ENCODE results near the gene ARF5. TPM values are rescaled to one million over a fixed set of nuclear protein-coding genes. Genes with fewer than 3 reads are reported as not detected.

Gene ARF5
- total and polyA plus RNA-seq, 4 donors: 105 to 293 (median 219) TPM

GRCh38 chr7:127585044-127585953, 2.9 kb upstream of the ARF5 start, which contains the start of gene GCC1:
GCC1 (minus strand) TSS chr7:127585596; CDS start chr7:127585182, 414 bp downstream.
- WGBS (ENCODE audit: insufficient coverage): 1% methylated on average over 73 of the region's 78 CpGs
- H3K36me3 ChIP-seq (ENCODE audit: control insufficient read depth, insufficient read depth, low read length): peaks cover 19% of the 10 kb centered on the region
- no peaks in the 10 kb centered on the region for H3K27me3 ChIP-seq (ENCODE audit: control insufficient read depth, insufficient read depth, low read length)
- peak; percentile 76 to 97 (median 88) for DNase-seq (ENCODE audit: low read depth in 4 of 6, low spot score in 6 of 6)
- H3K27ac ChIP-seq (ENCODE audit: low read depth, low read length): peak within 1 kb of the TSS; percentile 68
- H3K4me1 ChIP-seq (ENCODE audit: control insufficient read depth, insufficient read depth, low read length): peaks cover 52% of the 10 kb centered on the region
- H3K4me3 ChIP-seq (ENCODE audit: low read depth, low read length): peak within 1 kb of the TSS; percentile 80
- H3K9me3 ChIP-seq (ENCODE audit: control insufficient read depth, insufficient read depth, low read length): no peaks in the 10 kb centered on the region

GRCh38 chr7:127586346-127586745, 1.9 kb upstream of the ARF5 start:
- Histone ChIP-seq H3K27ac (ENCODE audit: low read depth, low read length) (no peak overlapping the region), H3K4me3 (ENCODE audit: low read depth, low read length) (no peak overlapping the region), H3K9me3 (ENCODE audit: control insufficient read depth, insufficient read depth, low read length) (no peaks in the 10 kb centered on the region), H3K4me1 (ENCODE audit: control insufficient read depth, insufficient read depth, low read length) (peaks cover 52% of the 10 kb centered on the region), H3K27me3 (ENCODE audit: control insufficient read depth, insufficient read depth, low read length) (no peaks in the 10 kb centered on the region), H3K36me3 (ENCODE audit: control insufficient read depth, insufficient read depth, low read length) (peaks cover 30% of the 10 kb centered on the region)
- 95% methylated on average over 2 of the region's 2 CpGs for WGBS (ENCODE audit: insufficient coverage)
- DNase-seq (ENCODE audit: low read depth in 4 of 6, low spot score in 6 of 6): no peak

DNA sequence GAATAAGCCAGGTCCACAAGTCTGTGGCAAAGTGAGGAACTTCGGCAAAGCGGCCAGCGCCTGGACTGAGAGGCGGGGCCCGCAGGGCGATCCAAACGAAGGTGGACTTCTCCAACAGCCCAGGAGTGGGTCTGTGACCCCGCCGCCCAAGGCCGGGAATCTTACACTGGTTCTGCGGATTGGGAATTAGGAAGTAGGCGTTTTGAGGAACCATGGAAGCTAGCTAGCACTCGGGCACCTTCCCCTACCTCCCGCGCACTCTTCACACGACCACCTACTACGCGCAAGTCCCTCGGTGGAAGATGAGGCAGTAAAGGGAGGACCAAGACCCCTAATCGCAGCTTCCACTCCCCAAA, 570 bp upstream of the ARF5 start:
- WGBS (ENCODE audit: insufficient coverage): 41% methylated on average over 10 of the region's 20 CpGs
- peaks cover 30% of the 10 kb centered on the region for H3K36me3 ChIP-seq (ENCODE audit: control insufficient read depth, insufficient read depth, low read length)
- H3K27me3 ChIP-seq (ENCODE audit: control insufficient read depth, insufficient read depth, low read length): no peaks in the 10 kb centered on the region
- DNase-seq (ENCODE audit: low read depth in 4 of 6, low spot score in 6 of 6): no peak
- peak overlapping the region; percentile 79 for H3K4me3 ChIP-seq (ENCODE audit: low read depth, low read length)
- peaks cover 43% of the 10 kb centered on the region for H3K4me1 ChIP-seq (ENCODE audit: control insufficient read depth, insufficient read depth, low read length)
- no peaks in the 10 kb centered on the region for H3K9me3 ChIP-seq (ENCODE audit: control insufficient read depth, insufficient read depth, low read length)
- H3K27ac ChIP-seq (ENCODE audit: low read depth, low read length): peak overlapping the region; percentile 82

GRCh38 chr7:127588697-127589482, 679 bp downstream of the ARF5 start:
- no peaks in the 10 kb centered on the region for H3K27me3 ChIP-seq (ENCODE audit: control insufficient read depth, insufficient read depth, low read length)
- peak overlapping the region; percentile 96 for H3K4me3 ChIP-seq (ENCODE audit: low read depth, low read length)
- no peaks in the 10 kb centered on the region for H3K9me3 ChIP-seq (ENCODE audit: control insufficient read depth, insufficient read depth, low read length)
- DNase-seq (ENCODE audit: low read depth in 4 of 6, low spot score in 6 of 6): peak in 3 of 6 donors; percentile 54 to 85 (median 84)
- H3K27ac ChIP-seq (ENCODE audit: low read depth, low read length): peak overlapping the region; percentile 74
- WGBS (ENCODE audit: insufficient coverage): 3% methylated on average over 40 of the region's 43 CpGs
- peaks cover 26% of the 10 kb centered on the region for H3K36me3 ChIP-seq (ENCODE audit: control insufficient read depth, insufficient read depth, low read length)
- H3K4me1 ChIP-seq (ENCODE audit: control insufficient read depth, insufficient read depth, low read length): peaks cover 34% of the 10 kb centered on the region

GRCh38 chr7:127589896-127590295, 1.7 kb downstream of the ARF5 start:
- Histone ChIP-seq H3K4me3 (ENCODE audit: low read depth, low read length) (no peak overlapping the region), H3K9me3 (ENCODE audit: control insufficient read depth, insufficient read depth, low read length) (no peaks in the 10 kb centered on the region), H3K27me3 (ENCODE audit: control insufficient read depth, insufficient read depth, low read length) (no peaks in the 10 kb centered on the region), H3K4me1 (ENCODE audit: control insufficient read depth, insufficient read depth, low read length) (peaks cover 24% of the 10 kb centered on the region), H3K36me3 (ENCODE audit: control insufficient read depth, insufficient read depth, low read length) (peaks cover 22% of the 10 kb centered on the region), H3K27ac (ENCODE audit: low read depth, low read length) (no peak overlapping the region)
- no peak for DNase-seq (ENCODE audit: low read depth in 4 of 6, low spot score in 6 of 6)
- 83% methylated on average over 2 of the region's 3 CpGs for WGBS (ENCODE audit: insufficient coverage)

- no peaks in the 10 kb centered on the region for H3K27me3 ChIP-seq (ENCODE audit: control insufficient read depth, insufficient read depth, low read length)
- no peak overlapping the region for H3K4me3 ChIP-seq (ENCODE audit: low read depth, low read length)
- no peaks in the 10 kb centered on the region for H3K9me3 ChIP-seq (ENCODE audit: control insufficient read depth, insufficient read depth, low read length)
- peaks cover 22% of the 10 kb centered on the region for H3K36me3 ChIP-seq (ENCODE audit: control insufficient read depth, insufficient read depth, low read length)
- no peak for DNase-seq (ENCODE audit: low read depth in 4 of 6, low spot score in 6 of 6)
- no peak overlapping the region for H3K27ac ChIP-seq (ENCODE audit: low read depth, low read length)
- H3K4me1 ChIP-seq (ENCODE audit: control insufficient read depth, insufficient read depth, low read length): peaks cover 17% of the 10 kb centered on the region
- WGBS (ENCODE audit: insufficient coverage): 97% methylated on average over 7 of the region's 7 CpGs
Measured at GRCh38 chr7:127591189-127591588, 3.0 kb downstream of the ARF5 start.

GRCh38 chr7:127591591-127591990, 3.4 kb downstream of the ARF5 start:
- H3K9me3 ChIP-seq (ENCODE audit: control insufficient read depth, insufficient read depth, low read length): no peaks in the 10 kb centered on the region
- H3K36me3 ChIP-seq (ENCODE audit: control insufficient read depth, insufficient read depth, low read length): peaks cover 22% of the 10 kb centered on the region
- H3K27me3 ChIP-seq (ENCODE audit: control insufficient read depth, insufficient read depth, low read length): no peaks in the 10 kb centered on the region
- no peak overlapping the region for H3K4me3 ChIP-seq (ENCODE audit: low read depth, low read length)
- DNase-seq (ENCODE audit: low read depth in 4 of 6, low spot score in 6 of 6): no peak
- no peak overlapping the region for H3K27ac ChIP-seq (ENCODE audit: low read depth, low read length)
- WGBS (ENCODE audit: insufficient coverage): no CpG with 5 or more reads among the region's 6 CpGs
- peaks cover 17% of the 10 kb centered on the region for H3K4me1 ChIP-seq (ENCODE audit: control insufficient read depth, insufficient read depth, low read length)

DNA sequence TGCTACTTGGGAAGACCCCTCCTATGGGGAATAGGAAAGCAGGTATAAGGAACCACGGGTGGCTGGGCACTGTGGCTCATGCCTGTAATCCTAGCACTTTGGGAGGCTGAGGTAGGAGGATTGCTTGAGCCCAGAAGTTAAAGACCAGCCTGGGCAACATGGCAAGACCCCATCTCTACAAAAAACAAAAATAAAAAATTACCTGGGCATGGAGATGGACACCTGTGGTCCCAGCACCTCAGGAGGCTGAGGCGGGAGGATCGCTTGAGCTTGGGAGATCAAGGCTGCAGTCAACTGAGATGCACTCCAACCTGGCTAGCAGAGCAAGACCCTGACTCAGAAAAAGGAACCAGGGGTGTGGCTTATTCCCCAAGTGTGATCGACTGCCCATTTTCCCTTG, 4.3 kb downstream of the ARF5 start:
- Histone ChIP-seq H3K36me3 (ENCODE audit: control insufficient read depth, insufficient read depth, low read length) (peaks cover 22% of the 10 kb centered on the region), H3K27ac (ENCODE audit: low read depth, low read length) (no peak overlapping the region), H3K4me1 (ENCODE audit: control insufficient read depth, insufficient read depth, low read length) (peaks cover 15% of the 10 kb centered on the region), H3K9me3 (ENCODE audit: control insufficient read depth, insufficient read depth, low read length) (no peaks in the 10 kb centered on the region), H3K4me3 (ENCODE audit: low read depth, low read length) (no peak overlapping the region), H3K27me3 (ENCODE audit: control insufficient read depth, insufficient read depth, low read length) (no peaks in the 10 kb centered on the region)
- WGBS (ENCODE audit: insufficient coverage): 100% methylated on average over 3 of the region's 4 CpGs
- DNase-seq (ENCODE audit: low read depth in 4 of 6, low spot score in 6 of 6): no peak

DNA sequence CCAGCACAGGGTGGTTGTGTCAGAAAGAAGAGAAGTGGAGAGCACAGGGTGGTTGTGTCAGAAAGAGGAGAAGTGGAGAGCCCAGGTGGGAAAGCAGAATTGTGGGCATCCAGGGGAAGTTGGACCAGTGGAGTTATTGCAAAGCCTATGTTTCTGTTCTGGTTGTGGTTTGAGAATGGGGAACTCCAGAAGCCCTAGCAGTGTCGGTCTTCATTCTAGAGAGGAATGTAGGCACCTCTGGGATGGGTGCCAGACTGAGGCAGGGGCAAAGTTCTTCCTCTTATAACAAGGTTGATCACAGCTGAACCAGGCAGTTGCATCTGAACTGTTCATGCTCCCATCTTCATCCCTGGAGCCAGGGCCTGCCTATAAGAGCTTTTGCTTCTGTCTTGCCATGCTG, 6.3 kb downstream of the ARF5 start:
- Histone ChIP-seq H3K36me3 (ENCODE audit: control insufficient read depth, insufficient read depth, low read length) (peaks cover 20% of the 10 kb centered on the region), H3K27ac (ENCODE audit: low read depth, low read length) (no peak overlapping the region), H3K9me3 (ENCODE audit: control insufficient read depth, insufficient read depth, low read length) (no peaks in the 10 kb centered on the region), H3K4me3 (ENCODE audit: low read depth, low read length) (no peak overlapping the region), H3K27me3 (ENCODE audit: control insufficient read depth, insufficient read depth, low read length) (no peaks in the 10 kb centered on the region), H3K4me1 (ENCODE audit: control insufficient read depth, insufficient read depth, low read length) (peaks cover 1% of the 10 kb centered on the region)
- WGBS (ENCODE audit: insufficient coverage): 83% methylated on average over 1 of the region's 1 CpG
- no peak for DNase-seq (ENCODE audit: low read depth in 4 of 6, low spot score in 6 of 6)
